HCT116 (cell line): ENCODE results near the gene DNAAF5.

Experiments used
- CTCF ChIP-seq, 3 experiments: fragments of 200-600 bp in 1 of 3; sonication (generic) in 1 of 3; IDR thresholded peaks in 2 of 3; conservative IDR thresholded peaks in 1 of 3; 2 replicates each; pipeline ENCODE4 v1.5.1; 2012 to 2017; ENCODE audit warnings: low read depth in 2 of 3, low read length in 2 of 3, antibody characterized with exemption in 1 of 3, borderline replicate concordance in 1 of 3, control low read depth in 1 of 3, mild to moderate bottlenecking in 1 of 3, mixed read lengths in 1 of 3, mixed run types in 1 of 3, moderate library complexity in 1 of 3; ENCODE audit not compliant: insufficient read depth in 1 of 3
- EZH2 ChIP-seq: fragments of 200-600 bp; sonication (generic); IDR thresholded peaks from 2 replicates; pipeline ENCODE4 v1.6.1; 2017; ENCODE audit warnings: antibody characterized with exemption, mixed run types
- POLR2A ChIP-seq: IDR thresholded peaks from 2 replicates; pipeline ENCODE4 v1.7.0; 2011; ENCODE audit warnings: borderline replicate concordance; ENCODE audit not compliant: insufficient read depth, insufficient read length; ENCODE audit errors: extremely low read depth
- POLR2AphosphoS5 ChIP-seq: IDR thresholded peaks from 2 replicates; pipeline ENCODE4 v1.6.1; 2011; ENCODE audit warnings: mild to moderate bottlenecking, low read depth, low read length, moderate library complexity
- RAD21 ChIP-seq: IDR thresholded peaks from 2 replicates; pipeline ENCODE4 v1.6.1; 2012; ENCODE audit warnings: low read depth, mild to moderate bottlenecking
- SP1 ChIP-seq: IDR thresholded peaks from 2 replicates; pipeline ENCODE4 v1.6.1; 2012; ENCODE audit warnings: low read depth
- TCF7L2 ChIP-seq: IDR thresholded peaks from 2 replicates; pipeline ENCODE4 v1.7.0; 2011; ENCODE audit warnings: borderline replicate concordance, inconsistent platforms; ENCODE audit not compliant: insufficient read depth, insufficient read length; ENCODE audit errors: extremely low read depth
- ZNF274 ChIP-seq: fragments of 200-500 bp; sonication (Bioruptor generic); IDR thresholded peaks from 2 replicates; pipeline ENCODE4 v1.6.1; 2014; ENCODE audit warnings: mild to moderate bottlenecking, low read depth, low read length, inconsistent platforms
- TF ChIP-seq, protein P1 (sequence below): IDR thresholded peaks from 2 replicates; pipeline ENCODE4 v1.6.1; 2012

DNA sequence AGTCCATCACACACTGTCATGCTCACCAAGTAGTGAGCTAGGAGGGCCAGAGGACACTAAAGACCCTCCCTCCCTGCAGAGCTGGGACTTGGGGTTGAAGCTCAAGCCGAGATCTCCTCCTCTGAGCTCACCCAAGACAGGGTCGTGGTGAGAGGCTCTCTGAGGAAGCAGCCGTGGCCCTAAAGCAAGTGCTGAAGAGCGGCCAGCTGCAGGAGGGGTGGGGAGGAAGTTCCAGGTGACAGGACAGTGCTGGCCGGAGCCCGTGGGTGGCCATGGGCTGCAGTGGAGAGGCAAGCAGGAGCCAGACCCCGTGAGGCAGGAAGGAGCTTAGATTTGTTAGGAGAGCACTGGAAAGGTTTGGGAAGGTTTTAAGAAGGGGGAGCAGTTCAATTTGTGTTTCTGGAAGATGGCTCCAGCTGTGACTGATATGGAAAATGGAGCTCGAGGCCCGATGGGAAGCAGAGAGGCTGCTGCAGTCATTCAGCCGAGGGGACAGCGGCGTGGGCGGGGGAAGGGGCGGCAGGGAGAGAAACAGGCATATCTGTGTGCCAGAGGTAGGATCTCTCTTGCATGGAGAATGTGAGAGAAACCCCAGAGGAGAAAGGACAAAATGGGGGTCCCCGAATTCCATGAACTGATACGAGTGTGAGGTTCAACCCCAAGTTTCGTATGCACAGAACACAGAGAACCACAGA is 26.9 kb upstream of the DNAAF5 start:
- TF ChIP-seq CTCF (IDR thresholded peaks at IDR 0.05 in 2 of 3, conservative IDR thresholded peaks at IDR 0.05 in 1 of 3; ENCODE audit: borderline replicate concordance in 1 of 3, insufficient read depth in 1 of 3, low read depth in 2 of 3, low read length in 2 of 3) (no peak), POLR2A (no peak), POLR2AphosphoS5 (no peak), TCF7L2 (no peak), RAD21 (no peak), EZH2 (no peak), ZNF274 (no peak), SP1 (no peak)
- TF ChIP-seq, protein P1, sequence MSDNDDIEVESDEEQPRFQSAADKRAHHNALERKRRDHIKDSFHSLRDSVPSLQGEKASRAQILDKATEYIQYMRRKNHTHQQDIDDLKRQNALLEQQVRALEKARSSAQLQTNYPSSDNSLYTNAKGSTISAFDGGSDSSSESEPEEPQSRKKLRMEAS = no peak
